Tibial artery (tissue), 4 donors: Measurements from ENCODE around the gene FERMT1.
"Not testable (repeated sequence)": the region's sequence is repeated elsewhere in the genome, so short reads cannot be mapped to it uniquely, and the experiment has no call there.

ENCODE experiments used
- DNase-seq, 2 donors: peaks; one replicate each; pipeline ENCODE4 v3.0.0-alpha.2; 2019
- H3K27ac ChIP-seq, 2 donors: fragments of 200-600 bp; sonication (generic) in 1 of 2; 1 replicate in 1 of 2; 2 replicates in 1 of 2; pipeline ENCODE4 v1.5.1; 2018 to 2019; ENCODE audit warnings: mild to moderate bottlenecking in 1 of 2
- H3K27me3 ChIP-seq, 2 donors: fragments of 200-600 bp; sonication (generic) in 1 of 2; one replicate each; pipeline versions ENCODE4 v1.5.1 to v1.6.0; 2016 to 2019
- H3K36me3 ChIP-seq, 3 donors: fragments of 200-600 bp; sonication (generic) in 2 of 3; one replicate each; pipeline ENCODE4 v1.5.1; 2016 to 2019; ENCODE audit warnings: mild to moderate bottlenecking in 2 of 3
- H3K4me1 ChIP-seq, 4 donors: fragments of 200-600 bp; sonication (generic) in 2 of 4; 1 replicate in 3 of 4; 2 replicates in 1 of 4; pipeline ENCODE4 v1.5.1; 2016 to 2019
- H3K4me3 ChIP-seq, 2 donors: fragments of 200-600 bp; sonication (generic) in 1 of 2; 1 replicate in 1 of 2; 2 replicates in 1 of 2; pipeline ENCODE4 v1.5.1; 2018 to 2019; ENCODE audit warnings: mild to moderate bottlenecking in 2 of 2
- H3K9me3 ChIP-seq, 3 donors: fragments of 200-600 bp; sonication (generic) in 1 of 3; one replicate each; pipeline ENCODE4 v1.5.1; 2016 to 2019
- CTCF ChIP-seq, 2 experiments: fragments of 200-600 bp in 1 of 2; fragments of 450-650 bp in 1 of 2; IDR thresholded peaks; one replicate each; pipeline ENCODE4 v1.5.1; 2017 to 2019; ENCODE audit warnings: antibody characterized with exemption in 2 of 2, mild to moderate bottlenecking in 1 of 2, moderate library complexity in 1 of 2
- intact Hi-C: fragments of 100-400 bp; cut with DNase I; formaldehyde crosslinking; loops from one replicate; pipeline ENCODE4 v1.15.0; 2023; ENCODE audit warnings: low total_unique reads

FERMT1 gene

GRCh38 chr20:6057691-6058090, 65.1 kb downstream of the FERMT1 start:
- no peak overlapping the region for H3K4me3 ChIP-seq
- no peaks in the 10 kb centered on the region for H3K36me3 ChIP-seq
- no peak for DNase-seq
- H3K27ac ChIP-seq = no peak overlapping the region
- intact Hi-C loops = no loop called here
- no peaks in the 10 kb centered on the region for H3K9me3 ChIP-seq
- H3K27me3 ChIP-seq = peaks cover 0 to 41% of the 10 kb centered on the region in 2 donors
- TF ChIP-seq CTCF (IDR thresholded peaks at IDR 0.05) = no peak
- H3K4me1 ChIP-seq = peaks cover 0 to 4% (median 0%) of the 10 kb centered on the region in 4 donors

GRCh38 chr20:6057139-6057538, 65.7 kb downstream of the FERMT1 start:
- H3K4me3 ChIP-seq = no peak overlapping the region
- peaks cover 0 to 47% of the 10 kb centered on the region in 2 donors for H3K27me3 ChIP-seq
- H3K27ac ChIP-seq = no peak overlapping the region
- no peak for DNase-seq
- H3K9me3 ChIP-seq = no peaks in the 10 kb centered on the region
- peaks cover 0 to 9% (median 4%) of the 10 kb centered on the region in 4 donors for H3K4me1 ChIP-seq
- no peak for TF ChIP-seq CTCF (IDR thresholded peaks at IDR 0.05)
- intact Hi-C loops = no loop called here
- no peaks in the 10 kb centered on the region for H3K36me3 ChIP-seq

- no peak overlapping the region for H3K27ac ChIP-seq
Observed at GRCh38 chr20:6055981-6056569, 66.8 kb downstream of the FERMT1 start.

GRCh38 chr20:6055161-6055783, 67.6 kb downstream of the FERMT1 start:
- DNase-seq = no peak
- H3K4me1 ChIP-seq = peaks cover 0 to 15% (median 8%) of the 10 kb centered on the region in 4 donors
- no peak overlapping the region for H3K4me3 ChIP-seq
- no peaks in the 10 kb centered on the region for H3K36me3 ChIP-seq
- H3K27ac ChIP-seq = no peak overlapping the region
- TF ChIP-seq CTCF (IDR thresholded peaks at IDR 0.05) = no peak
- no peaks in the 10 kb centered on the region for H3K9me3 ChIP-seq
- intact Hi-C loops = no loop called here
- H3K27me3 ChIP-seq = peaks cover 0 to 57% of the 10 kb centered on the region in 2 donors

More at GRCh38 chr20:6055981-6056569, 66.8 kb downstream of the FERMT1 start:
- Histone ChIP-seq H3K4me3 (no peak overlapping the region), H3K36me3 (no peaks in the 10 kb centered on the region), H3K9me3 (no peaks in the 10 kb centered on the region), H3K4me1 (peaks cover 0 to 15% (median 8%) of the 10 kb centered on the region in 4 donors), H3K27me3 (peaks cover 0 to 52% of the 10 kb centered on the region in 2 donors)
- no peak for DNase-seq
- intact Hi-C loops = no loop called here
- no peak for TF ChIP-seq CTCF (IDR thresholded peaks at IDR 0.05)

- intact Hi-C loops, H3K9me3 ChIP-seq, H3K36me3 ChIP-seq, H3K27ac ChIP-seq, DNase-seq, H3K4me3 ChIP-seq: not testable (repeated sequence)
- H3K4me1 ChIP-seq = peaks cover 0 to 15% (median 8%) of the 10 kb centered on the region in 4 donors
- peaks cover 0 to 57% of the 10 kb centered on the region in 2 donors for H3K27me3 ChIP-seq
Observed at GRCh38 chr20:6054689-6055051, 68.2 kb downstream of the FERMT1 start.
